Retinal pigment epithelial cell (primary cell): ENCODE results near the gene DMD.
A peak's percentile ranks its signal among the peaks of the same experiment; 100 is the strongest.

Source experiments
- DNase-seq: peaks from one replicate; pipeline ENCODE4 v3.0.0-alpha.2; 2010; ENCODE audit warnings: low read depth
- H3K4me3 ChIP-seq: 2 replicates; pipeline ENCODE4 v1.5.1; 2011; ENCODE audit warnings: mild to moderate bottlenecking, low read length, control low read depth, moderate library complexity
- TF ChIP-seq, protein P1 (sequence below): conservative IDR thresholded peaks from 2 replicates; pipeline ENCODE4 v1.5.1; 2011; ENCODE audit warnings: low read depth, low read length, control low read depth, inconsistent platforms

Gene DMD

DNA sequence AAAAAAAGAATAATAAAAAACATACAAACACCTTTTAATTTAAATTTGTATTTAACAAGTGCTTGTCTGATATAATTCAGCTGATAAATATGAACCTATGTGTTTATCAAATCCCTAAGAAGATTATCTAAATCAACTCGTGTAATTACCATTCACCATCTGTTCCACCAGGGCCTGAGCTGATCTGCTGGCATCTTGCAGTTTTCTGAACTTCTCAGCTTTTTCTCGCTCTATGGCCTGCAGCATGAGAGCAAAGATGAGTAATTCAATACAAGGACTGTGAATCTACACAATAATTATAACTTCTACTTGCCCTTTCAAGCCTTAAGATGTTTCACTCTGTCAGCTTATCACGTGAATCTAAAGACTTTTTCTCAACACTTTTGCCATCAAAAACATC lies 709.7 kb downstream of the DMD start:
- no peak overlapping the region for H3K4me3 ChIP-seq
- no peak for DNase-seq
- TF ChIP-seq, protein P1, sequence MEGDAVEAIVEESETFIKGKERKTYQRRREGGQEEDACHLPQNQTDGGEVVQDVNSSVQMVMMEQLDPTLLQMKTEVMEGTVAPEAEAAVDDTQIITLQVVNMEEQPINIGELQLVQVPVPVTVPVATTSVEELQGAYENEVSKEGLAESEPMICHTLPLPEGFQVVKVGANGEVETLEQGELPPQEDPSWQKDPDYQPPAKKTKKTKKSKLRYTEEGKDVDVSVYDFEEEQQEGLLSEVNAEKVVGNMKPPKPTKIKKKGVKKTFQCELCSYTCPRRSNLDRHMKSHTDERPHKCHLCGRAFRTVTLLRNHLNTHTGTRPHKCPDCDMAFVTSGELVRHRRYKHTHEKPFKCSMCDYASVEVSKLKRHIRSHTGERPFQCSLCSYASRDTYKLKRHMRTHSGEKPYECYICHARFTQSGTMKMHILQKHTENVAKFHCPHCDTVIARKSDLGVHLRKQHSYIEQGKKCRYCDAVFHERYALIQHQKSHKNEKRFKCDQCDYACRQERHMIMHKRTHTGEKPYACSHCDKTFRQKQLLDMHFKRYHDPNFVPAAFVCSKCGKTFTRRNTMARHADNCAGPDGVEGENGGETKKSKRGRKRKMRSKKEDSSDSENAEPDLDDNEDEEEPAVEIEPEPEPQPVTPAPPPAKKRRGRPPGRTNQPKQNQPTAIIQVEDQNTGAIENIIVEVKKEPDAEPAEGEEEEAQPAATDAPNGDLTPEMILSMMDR, result no peak

DNA sequence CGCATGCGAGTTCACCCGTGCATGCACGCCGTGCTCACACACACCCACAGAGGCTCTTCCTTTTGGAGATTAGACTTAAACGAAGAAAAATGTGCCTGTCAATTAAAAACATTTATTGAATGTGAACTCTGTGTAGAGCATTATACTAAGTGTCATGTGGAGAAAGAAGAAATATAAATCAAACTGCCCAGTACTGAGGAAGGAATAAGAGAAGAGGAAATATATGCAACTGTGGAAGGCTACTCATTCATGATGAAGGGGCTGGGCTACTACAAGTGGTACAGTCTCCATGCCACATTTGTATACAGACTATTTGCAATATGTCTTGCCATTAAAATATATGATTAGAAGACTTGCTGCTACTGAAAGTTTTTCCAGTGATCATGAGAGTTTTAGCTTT lies 714.7 kb downstream of the DMD start:
- no peak overlapping the region for H3K4me3 ChIP-seq
- DNase-seq, result no peak
- TF ChIP-seq, protein P1, result no peak

DNA sequence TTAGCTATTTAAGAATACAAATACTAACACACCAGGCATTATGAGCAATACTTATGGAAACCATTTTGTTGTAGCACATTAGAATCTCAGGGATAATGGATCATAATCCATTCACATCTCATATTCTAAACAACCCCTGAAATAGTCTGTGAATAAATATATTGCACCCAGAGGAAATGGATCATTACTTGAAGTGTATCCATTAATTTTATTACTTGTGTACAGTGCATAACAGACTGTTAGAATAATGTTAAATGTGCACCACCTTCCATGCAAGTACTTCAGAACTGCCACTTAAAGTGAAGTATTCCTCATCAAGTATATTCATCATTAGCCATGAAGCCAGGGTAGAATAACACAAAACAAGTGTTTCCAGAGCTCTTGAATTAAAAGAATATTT lies 715.5 kb downstream of the DMD start:
- DNase-seq, result no peak
- H3K4me3 ChIP-seq, result no peak overlapping the region
- TF ChIP-seq, protein P1, result no peak

DNA sequence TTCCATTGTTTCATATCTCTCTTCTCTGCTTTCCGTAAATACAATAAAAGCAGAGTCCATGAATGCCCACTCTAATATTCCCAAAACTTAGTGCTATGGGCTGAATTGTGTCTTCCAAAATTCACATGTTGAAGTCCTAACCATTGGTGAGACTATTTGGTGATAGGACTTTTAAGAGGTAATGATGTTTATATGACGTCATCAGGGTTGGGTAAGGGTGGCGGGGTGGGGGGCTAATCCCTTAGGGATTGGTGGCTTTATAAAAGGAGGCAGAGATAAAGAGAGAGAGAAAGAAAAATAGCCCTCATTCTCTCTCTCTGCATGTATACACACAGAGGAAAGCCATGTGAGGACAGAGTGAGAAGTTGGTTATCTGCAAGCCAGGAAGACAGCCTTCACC lies 722.2 kb downstream of the DMD start:
- TF ChIP-seq, protein P1, result no peak
- no peak overlapping the region for H3K4me3 ChIP-seq

DNA sequence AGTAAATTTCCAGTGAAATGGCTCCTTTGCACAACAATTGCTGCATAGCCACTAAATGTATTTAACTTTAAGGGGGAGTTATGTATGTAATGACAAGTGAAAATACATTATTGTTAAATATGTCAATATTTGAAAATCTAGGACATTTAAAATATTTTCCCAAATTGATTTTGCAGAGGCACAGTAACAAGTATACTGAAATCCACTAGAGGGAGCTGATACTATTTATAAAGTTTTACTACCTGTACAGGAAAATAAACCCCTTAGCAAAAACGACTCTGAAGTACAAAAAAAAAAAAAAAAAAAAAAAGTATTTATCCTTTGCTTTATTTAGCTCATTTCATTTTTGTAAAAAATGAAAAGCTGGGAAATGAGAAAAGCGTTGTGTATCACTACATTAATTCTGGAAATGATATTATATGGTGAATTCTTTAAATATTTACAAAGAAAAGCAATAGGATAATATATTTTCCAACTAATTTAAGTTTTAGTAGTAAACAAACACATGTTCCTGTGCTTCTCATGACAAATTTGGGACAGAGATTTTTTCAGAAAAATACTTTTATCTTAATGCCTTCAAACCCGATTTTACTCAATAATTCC lies 727.7 kb downstream of the DMD start:
- H3K4me3 ChIP-seq, result no peak overlapping the region
- no peak for DNase-seq
- TF ChIP-seq, protein P1, result peak; percentile 39

More for the DNA sequence above, 722.2 kb downstream of the DMD start:
- DNase-seq, result no peak

DNA sequence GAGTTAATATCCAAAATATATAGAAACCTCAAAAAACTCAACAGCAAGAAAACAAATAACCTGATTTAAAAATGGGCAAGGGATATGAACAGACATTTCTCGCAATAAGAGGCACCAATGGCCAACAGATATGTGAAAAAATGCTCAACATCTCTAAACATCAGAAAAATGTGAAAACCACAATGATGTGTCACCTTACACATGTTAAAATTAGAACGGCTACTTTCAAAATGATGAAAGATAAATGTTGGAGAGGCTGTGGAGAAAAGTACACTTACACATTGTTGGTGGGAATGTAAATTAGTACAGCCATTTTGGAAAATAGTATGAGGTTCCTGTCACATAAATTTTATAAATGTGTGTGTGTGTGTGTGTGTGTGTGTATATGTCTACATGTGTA lies 731.3 kb downstream of the DMD start:
- TF ChIP-seq, protein P1, result no peak
- DNase-seq, result no peak
- no peak overlapping the region for H3K4me3 ChIP-seq

DNA sequence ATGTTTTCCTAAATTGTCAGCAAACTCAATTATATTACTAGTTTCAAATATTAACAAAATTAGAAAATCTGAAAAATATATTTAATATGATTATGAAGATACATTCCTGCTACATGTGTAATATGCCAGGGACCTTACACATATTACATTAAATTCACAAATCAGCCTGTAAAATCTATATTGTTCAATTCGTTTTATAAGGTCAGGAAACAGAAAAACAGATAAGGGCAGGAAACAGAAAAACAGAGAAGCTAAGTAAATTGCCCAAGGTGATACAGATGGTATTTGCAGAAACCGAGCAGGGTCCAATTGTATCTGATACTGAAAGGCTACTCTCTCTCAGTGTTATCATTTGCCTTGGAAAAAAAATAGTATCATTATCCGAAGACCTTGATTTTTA lies 739.0 kb downstream of the DMD start:
- no peak for DNase-seq
- no peak overlapping the region for H3K4me3 ChIP-seq
- TF ChIP-seq, protein P1, result no peak
